HL-60/S4 treated with retinoic acid at 250 ng/mL for 4 days and 3 days (cell line): ENCODE measurements around the gene CNTN5.

ENCODE experiments used
- in situ Hi-C: fragments of 300-500 bp; cut with MboI; formaldehyde crosslinking; loops from 2 replicates; pipeline ENCODE4 v1.7.0; 2022; ENCODE audit warnings: low sequenced_read_pairs

The CNTN5 gene

DNA sequence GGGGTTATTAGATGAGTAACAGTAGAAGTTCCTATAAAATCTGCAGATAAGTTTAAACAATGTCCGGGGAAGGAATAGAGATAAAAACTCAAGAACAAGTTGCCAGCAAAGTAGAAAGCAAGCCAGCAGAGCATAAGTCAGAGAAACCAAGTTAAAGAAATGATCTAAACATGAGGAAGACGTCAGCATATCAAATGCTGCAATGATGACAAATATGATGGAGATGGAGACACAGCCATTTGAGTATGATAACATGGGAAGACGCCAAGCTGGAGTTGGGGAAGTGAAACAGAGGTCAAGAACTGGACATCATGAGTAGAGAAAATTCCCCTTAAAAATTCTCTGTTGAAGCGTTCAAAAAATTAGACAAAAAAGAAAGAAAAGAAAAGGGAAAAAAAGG, 571.5 kb downstream of the CNTN5 start:
- in situ Hi-C loops: no loop called here

DNA sequence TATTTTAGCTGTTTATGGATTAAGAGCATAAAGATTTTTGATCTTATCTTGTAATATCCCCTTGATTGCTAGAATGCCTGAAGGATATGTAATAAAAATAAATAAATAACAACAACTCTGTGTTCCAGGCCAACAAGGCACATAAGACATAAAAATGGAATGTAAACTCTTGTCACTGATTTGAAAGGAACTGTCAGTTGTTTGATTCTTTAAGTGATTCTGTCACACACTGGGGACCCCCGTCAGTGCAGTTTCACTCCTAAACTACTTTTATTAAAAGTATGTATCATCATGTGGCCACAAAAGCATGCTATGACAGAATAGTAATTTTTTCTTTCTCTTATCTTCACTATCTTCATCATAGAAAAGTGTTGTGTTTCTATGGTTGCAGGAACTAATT, 572.4 kb downstream of the CNTN5 start:
- in situ Hi-C loops: no loop called here

DNA sequence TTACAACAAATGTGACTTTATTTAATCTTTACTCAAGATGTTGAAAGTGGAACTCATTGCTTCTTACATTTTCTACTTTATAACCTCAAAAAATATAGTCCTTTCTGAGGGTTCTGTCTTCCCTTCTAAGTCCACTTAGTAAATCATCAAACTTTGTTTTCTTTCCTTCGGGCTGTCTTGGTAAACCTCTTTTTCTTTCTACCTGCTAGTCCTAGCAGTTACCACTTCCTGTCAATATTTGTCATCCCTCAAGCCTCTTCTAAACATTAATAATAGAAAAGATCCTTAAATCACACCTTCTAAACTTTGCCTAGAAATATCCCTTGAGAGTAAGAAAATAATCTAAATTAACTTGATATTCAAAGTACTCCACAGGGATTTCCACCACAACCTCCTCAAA, 580.4 kb downstream of the CNTN5 start:
- in situ Hi-C loops: no loop called here

DNA sequence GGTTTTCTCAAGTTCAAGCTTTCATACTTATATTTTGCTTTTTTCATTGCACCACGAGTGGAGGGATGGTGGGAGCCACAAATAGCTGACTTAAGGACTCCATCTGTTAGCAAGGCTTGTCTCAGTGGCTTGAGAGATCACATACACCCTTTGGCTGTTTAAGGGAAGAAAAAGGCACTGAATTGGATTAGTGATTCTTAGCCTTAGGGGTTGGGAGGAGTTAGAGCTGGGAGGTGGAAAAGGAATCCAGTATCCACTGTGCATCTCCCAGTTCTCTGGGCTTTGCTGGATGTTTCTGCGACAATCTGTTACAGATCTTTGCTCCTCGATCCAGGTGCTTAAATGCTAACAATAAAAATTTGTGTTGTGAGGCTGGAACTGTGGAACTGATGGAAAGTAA, 593.6 kb downstream of the CNTN5 start:
- in situ Hi-C loops: no loop called here

DNA sequence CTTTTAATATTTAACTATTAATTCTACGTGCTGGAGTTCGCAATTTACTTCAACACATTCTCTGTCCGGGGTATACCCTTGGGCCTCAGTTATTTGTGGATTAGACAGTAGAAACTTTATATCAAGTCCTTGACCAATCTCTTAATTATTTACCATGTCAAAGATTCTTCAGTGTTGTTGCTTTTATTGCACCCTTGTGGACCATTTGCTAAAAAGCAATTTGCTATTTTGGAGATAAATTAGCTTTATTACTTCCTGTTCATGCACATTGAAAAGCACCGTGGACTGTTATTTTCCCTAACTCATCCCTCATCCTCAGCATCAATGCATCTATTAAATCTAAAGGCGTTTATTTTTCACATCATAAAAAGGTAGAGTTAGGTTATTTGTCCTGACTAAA, 609.9 kb downstream of the CNTN5 start:
- in situ Hi-C loops: no loop called here

DNA sequence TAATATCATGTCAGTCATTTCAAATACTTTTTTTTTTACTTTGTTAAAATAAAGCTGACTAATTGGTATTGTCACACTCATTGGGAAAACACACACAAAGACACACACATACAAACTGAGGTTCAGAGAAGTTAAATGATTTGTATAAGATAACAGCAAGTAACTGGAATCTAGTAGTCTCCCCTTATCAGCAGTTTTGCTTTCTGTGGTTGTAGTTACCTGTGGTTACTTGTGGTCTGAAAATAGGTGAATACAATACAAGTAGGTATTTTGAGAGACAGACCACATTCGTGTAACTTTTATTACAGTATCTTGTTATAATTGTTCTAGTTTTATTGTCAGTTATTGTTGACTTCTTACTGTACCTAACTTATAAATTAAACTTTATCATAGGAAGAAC, 610.9 kb downstream of the CNTN5 start:
- in situ Hi-C loops: no loop called here

DNA sequence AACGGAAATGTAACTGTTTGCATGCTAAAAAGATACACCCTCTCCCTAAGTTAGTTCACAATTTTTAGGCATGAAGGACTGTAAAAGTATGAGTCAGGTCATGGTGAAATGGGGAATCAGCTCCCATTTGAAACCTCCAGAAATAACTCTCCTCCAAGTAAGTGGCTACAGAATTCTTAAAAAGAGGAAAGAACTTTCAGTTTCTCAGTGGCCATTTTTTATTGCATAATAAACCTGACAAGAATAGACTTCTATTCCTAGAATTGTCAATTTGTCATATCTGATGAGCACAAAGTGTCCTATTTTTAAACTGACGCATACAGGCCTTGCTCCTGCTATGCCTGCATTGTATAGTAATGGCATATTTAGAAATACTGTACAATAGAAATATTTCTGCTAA, 612.2 kb downstream of the CNTN5 start:
- in situ Hi-C loops: no loop called here

DNA sequence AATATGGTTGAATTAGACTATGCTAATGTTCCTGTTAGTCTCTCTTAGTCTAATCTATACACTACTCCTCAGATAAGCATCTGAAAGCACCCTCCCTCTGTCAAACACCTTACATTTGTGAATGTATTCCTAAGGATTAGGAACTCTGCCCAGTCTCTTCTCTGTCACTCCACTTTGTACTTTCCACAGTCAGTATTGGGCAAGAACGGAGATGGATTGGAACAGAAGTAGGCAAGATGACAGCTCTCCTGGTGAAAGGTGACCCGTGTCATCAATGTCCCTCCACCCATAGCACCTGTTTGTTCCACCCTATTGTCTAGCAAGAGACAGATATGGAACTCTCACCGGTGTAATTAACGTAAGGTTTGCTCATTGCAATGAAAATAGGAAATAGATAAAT, 613.8 kb downstream of the CNTN5 start:
- in situ Hi-C loops: no loop called here

DNA sequence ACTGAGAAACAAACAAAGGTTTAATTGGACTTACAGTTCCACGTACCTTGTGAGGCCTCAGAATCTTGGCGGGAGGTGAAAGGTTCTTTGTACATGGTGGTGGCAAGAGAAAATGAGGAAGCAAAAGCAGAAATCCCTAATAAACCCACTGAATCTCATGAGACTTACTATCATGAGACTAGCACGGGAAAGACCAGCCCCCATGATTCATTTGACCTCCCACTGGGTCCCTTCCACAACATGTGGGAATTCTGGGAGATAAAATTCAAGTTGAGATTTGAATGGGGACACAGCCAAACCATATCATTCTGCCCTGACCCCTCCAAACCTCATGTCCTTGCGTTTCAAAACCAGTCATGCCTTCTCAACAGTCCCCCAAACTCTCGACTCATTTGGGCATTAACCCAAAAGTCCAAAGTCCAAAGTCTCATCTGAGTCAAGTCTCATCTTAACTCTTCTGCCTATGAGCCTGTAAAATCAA, 617.4 kb downstream of the CNTN5 start:
- in situ Hi-C loops: no loop called here

DNA sequence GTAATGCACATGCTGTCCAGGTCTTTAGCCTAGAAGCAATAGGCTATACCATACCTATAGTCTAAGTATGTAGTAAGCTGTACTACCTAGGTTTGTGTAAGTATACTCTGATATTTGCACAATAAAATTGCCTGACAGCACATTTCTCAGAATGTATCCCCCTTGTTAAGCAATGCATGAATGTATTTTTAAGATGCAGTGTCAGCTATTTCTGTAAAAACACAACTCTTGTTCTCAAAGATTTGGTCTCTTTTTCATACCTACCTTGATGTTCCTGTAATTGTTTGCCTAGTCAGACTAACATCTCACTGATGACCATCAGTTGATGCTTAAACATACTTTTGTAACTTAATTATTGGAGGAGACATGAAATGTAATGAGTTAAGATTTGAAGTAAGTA, 619.9 kb downstream of the CNTN5 start:
- in situ Hi-C loops: no loop called here

DNA sequence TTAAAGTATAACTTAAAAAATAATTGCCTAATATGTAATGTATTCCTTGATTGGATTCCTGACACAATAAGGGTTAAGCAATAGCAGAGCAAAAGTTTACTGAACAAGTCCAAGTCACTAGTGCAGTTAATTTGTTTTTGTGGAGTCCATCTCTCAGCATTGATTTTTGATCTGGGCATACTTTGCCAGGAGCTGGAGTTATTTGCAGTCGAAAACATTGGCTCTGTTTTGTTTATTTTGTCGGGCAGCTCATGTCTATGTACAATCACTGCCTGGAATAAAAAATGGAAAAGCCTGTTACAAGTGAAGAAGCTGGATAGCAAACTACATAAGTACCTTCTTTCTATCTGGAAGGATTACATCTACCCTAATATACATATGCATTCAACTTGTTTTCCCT, 625.2 kb downstream of the CNTN5 start:
- in situ Hi-C loops: no loop called here

DNA sequence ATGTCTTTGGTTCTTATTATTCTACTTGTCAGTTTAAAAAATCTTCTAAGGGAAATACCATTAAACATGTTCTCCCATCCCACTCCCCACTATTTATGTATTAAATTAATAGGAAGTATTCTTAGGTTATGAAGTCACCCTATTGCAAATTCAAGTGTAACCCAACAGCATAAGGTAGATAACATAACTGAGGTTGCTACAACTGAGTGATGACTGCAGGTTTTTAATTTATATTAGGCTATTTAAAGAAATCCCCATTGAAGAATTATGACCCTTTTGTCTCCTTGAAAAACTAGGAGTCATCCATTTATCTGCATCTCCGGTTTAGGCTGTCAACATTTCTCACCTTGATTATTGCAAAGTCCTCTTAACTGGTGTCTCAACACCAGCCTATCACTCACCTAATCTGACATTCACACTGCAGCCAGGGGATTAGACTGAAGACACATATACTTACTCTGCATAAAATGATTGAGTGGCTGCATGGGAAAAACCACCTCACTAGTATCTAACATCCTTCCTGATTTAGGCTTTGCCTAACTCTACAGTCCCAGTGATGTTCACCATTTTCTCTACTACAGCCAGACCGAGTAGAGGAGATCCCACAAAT, 649.4 kb downstream of the CNTN5 start:
- in situ Hi-C loops: no loop called here

DNA sequence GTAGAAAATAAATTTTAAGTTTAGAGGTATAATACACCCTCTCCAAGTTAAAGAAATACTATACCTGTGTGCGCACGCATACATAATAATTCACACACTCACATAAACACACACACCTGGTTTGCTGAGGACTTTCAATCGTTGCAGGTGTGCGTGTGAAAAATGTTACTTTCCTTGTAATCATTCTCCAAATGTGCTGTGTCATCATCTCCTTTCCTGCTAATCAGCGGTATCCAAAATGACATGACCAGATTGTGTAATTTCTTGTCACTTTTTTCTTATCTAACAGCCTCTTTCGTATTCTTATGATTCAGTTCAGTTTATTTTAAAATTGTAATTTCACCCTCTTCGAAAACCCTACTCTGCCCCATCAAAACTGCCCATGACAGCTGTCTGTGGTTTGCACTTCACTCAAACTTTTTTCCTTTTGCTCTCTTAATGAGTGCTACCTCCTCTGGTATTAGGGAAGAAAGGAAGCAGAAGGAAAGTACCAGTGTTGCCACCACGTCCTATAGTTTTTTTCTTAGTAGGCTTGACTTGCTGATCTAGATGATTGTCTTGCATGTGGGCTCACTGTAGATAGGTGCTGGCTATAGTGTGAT, 651.2 kb downstream of the CNTN5 start:
- in situ Hi-C loops: no loop called here

DNA sequence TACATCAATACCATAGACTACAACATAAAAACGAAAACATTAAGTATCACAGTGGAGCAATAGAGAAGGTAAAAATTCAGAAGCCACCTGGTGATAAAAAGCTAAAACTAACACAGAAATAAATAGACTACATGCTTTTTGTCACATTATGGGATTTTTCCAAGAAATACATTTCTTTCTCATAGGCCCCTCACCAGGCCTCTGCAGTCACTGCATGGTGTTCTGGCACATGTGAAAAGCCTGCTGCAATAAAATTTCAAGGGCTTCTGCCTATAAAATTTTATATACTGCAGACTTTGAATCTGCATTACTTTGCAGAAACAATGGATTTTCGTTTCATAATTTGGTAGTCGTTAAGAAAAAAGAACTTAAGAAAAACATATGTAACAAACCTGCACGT, 655.5 kb downstream of the CNTN5 start:
- in situ Hi-C loops: no loop called here

DNA sequence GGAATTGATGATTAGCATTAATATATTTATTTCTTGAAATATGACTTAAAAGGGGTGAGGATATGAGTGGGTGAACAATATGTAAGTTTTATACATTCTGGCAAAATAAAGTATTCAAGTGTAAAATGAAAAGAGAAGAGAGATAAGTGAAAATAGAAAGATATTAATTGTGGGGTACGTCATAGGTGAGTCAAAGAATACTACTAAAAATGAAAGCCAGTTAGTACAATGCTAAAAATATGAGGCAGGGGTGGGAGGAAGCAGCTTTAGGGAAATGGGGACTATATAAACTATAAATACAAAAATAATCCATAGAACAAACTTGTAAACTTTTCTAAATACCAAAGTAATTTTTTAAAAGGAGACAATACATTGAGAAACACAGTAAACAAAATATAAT, 661.4 kb downstream of the CNTN5 start:
- in situ Hi-C loops: no loop called here

DNA sequence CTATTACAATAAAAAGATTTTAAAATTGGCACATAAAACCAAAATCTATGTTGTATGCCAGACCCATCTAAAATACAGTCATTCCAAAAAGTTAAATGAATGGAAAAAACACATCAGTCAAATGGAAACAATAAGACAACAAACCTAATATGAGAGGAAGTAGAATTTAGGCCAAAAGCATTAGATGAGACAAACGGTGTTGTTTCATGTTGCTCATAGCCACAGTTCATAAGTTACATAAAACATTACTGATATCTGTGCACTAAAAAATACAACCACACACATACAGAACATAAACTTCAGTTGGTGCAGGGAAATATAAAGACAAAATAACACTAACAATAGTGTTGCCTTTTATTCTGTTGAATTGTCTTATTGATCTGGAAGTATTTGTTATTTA, 661.9 kb downstream of the CNTN5 start:
- in situ Hi-C loops: no loop called here

DNA sequence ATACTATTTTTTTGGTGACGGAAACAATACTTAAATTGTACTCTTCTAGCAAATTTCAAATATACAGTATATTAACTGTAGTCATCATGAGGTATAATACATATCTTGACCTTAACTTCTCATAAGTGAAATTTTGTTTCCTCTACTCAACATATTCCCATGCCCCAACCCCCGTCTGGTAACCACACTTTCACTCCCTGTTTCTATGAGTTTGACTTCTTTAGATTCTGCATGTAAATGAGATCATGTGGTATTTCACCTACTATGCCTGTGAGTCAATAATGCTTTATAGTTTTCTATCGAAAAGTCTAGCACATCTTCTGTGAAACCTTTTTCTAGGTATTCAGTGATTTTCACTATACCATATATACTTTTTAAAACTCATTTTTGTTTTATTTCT, 663.2 kb downstream of the CNTN5 start:
- in situ Hi-C loops: no loop called here

DNA sequence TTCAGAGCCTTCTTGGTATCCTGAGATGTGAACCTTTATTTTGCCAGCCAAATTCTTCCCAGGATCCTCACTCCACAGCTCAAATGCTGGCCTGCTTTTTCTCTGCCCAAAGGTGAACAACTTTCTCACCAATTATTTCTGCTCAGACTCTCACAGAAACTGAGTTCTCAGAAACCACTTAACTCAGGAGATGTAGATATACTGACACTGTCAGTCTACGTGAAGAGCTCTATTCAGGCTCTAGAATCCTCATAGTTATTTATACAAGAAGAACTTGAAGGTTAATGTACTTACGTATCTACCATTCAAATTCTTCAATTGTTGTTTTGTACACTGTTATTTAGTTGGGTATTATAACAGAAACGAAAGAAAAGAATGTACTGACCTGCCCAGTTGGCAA, 666.1 kb downstream of the CNTN5 start:
- in situ Hi-C loops: no loop called here

DNA sequence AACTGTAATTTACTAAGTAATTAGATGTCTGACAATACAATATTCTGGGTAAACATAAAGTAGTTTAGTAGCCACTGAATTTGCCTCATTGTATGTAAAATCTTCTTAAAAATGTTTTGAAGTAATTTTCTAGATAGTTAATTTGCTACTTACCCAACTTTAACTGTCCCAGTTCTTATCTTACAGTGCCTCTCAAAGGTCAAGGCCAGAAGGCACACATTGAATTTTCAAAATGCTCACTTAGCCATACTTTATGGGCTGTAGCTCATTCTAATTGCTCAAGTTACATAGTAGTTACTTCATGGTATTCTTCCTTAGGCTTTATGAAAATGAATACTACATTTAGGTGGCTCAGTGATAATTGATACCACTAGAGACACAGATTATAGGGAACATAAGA, 666.6 kb downstream of the CNTN5 start:
- in situ Hi-C loops: no loop called here

DNA sequence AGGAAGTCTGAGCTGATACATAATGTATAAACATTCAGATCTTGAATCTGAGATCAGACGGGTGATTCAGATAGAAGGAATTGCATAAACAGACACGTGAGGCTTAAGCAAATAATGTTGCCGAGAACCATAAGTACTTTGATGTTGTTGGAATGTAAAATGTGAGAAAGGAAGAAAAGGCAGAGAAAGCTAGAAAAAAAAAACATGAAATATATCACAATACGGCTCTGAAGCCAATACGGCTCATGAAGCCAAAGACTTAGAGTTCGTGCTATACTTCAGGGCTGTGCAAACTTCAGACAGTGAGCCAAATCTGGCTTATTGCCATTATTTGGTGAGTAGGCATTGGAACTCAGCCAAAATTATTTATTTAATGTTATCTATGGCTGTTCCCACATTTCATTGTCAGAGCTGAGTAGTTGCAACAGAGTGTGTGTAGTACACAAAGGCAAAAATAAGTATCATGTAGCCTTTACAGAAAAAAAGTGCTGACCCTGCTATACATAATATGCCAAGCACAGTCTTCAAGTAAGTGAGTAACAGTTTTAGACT, 673.3 kb downstream of the CNTN5 start:
- in situ Hi-C loops: no loop called here

DNA sequence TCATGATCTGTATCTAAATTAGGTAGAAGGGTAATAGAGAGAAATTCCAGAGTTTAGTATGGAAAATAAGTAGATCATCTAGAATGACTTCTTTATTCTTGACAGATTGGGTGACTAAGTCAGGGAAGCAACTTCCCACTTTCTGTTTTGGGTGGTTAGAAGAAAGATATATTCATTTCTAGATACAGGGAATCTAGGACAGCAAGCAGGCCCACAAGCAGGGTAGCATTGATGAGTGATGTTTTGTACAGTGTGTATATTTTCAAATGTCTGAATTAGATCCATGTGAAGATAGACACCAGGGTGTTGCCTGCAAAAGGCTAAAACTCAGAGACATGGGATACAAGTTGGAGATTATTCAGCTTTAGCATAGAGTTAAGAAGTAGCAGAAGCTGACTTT, 674.4 kb downstream of the CNTN5 start:
- in situ Hi-C loops: no loop called here

DNA sequence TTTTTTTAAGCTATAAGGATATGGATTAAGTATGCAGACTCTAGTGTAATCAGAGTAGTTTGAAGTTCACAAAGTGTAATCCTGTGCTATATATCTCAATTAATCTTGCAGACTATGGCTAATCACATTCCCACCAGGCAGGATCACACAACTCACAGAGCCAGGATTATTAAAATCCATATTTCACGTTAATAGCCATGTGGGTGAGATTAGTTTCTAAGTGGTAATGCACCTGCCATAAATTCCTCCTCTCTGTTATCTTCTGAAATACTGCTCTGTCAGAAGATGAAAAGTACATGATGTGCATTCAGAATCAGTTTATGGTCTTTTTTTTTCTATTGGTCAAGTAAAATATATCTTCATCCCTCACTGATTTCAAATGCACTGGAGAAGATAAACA, 686.1 kb downstream of the CNTN5 start:
- in situ Hi-C loops: no loop called here
